22Rv1 (cell line): ENCODE data around the gene EIF4EBP2.

Experiments used
- H3K27ac ChIP-seq: fragments of 450-650 bp; 2 replicates; pipeline ENCODE4 v1.5.1; 2017
- ZFX ChIP-seq: fragments of 450-650 bp; IDR thresholded peaks from 2 replicates; pipeline ENCODE4 v1.6.1; 2017; ENCODE audit warnings: antibody characterized with exemption, borderline replicate concordance
- TF ChIP-seq, protein P1 (sequence below): fragments of 450-650 bp; IDR thresholded peaks from 2 replicates; pipeline ENCODE4 v1.5.1; 2017; ENCODE audit warnings: mild to moderate bottlenecking

Gene EIF4EBP2

DNA sequence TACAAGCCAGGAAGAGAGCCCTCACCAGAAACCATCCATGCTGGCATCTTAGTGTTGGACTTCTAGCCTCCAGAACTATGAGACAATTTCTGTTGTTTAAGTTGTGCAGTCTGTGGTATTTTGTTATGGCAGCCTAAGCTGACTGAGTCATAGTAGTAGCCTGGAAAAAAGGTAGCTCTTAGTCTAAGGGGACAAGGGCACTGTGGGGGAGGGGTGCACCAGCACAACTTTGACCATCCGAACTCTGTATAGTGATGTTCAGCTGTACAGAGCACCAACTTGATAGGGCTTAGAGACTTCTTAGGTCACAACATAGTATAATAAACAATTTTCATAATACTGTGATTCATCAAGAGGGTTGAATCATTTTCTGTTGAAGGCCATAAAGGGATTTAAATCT is 14.3 kb downstream of the EIF4EBP2 start:
- TF ChIP-seq, protein P1, sequence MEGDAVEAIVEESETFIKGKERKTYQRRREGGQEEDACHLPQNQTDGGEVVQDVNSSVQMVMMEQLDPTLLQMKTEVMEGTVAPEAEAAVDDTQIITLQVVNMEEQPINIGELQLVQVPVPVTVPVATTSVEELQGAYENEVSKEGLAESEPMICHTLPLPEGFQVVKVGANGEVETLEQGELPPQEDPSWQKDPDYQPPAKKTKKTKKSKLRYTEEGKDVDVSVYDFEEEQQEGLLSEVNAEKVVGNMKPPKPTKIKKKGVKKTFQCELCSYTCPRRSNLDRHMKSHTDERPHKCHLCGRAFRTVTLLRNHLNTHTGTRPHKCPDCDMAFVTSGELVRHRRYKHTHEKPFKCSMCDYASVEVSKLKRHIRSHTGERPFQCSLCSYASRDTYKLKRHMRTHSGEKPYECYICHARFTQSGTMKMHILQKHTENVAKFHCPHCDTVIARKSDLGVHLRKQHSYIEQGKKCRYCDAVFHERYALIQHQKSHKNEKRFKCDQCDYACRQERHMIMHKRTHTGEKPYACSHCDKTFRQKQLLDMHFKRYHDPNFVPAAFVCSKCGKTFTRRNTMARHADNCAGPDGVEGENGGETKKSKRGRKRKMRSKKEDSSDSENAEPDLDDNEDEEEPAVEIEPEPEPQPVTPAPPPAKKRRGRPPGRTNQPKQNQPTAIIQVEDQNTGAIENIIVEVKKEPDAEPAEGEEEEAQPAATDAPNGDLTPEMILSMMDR = no peak
- H3K27ac ChIP-seq = no peak overlapping the region

DNA sequence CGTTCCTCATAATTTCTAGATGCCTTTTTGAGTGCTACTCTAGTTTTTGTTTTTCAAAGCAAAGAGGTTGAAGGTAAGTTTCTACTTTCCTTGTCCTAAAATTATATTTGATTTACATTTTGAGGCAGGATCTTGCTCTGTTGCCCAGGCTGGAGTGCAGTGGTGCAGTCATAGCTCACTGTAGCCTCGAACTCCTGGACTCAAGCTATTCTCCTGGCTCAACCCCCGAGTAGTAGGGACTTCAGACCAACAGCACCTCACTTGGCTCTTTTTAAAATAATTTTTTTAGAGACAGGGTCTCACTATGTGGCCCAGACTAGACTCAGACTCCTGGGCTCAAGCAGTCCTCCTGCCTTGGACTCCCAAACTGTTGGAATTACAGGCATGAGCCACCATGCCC is 14.8 kb downstream of the EIF4EBP2 start:
- TF ChIP-seq, protein P1 = no peak
- TF ChIP-seq ZFX = no peak
- no peak overlapping the region for H3K27ac ChIP-seq

DNA sequence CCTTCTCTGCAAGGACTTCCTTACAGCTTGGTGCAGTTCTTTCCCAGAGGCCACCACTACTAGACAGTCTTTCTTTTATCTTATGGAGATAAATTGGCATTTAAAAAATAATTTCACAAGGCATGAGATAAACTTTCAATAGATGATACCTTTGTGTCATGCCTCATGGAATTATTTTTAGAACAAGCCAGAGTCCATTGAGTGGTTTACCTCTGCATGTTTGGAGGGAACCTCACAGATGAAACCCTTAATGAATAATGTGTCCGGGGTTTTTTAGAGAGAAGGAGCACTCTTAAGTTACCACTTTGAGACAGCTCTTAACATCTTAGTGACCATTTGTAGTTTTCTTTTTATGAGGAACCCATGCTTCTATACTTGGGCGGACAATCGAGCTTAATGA is 20.4 kb downstream of the EIF4EBP2 start:
- TF ChIP-seq, protein P1 = no peak
- TF ChIP-seq ZFX = no peak
- no peak overlapping the region for H3K27ac ChIP-seq

DNA sequence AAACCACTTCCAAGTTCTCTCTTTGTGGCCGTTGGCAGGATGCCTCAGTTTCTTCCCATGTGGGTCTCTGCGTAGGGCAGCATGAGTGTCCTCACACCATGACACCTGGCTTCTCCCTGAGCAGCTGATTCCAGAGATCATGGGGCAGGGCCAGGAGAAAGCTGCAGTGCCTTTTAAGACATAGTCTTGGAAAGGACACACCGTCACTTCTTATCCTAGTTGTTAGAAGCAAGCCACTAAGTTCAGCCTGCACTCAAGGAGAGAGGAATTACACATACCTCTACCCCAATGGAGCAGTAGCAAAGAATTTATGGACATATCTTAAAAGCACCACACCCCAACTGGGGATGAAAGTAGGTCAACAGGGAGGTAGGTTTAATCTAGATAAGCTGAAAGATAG is 21.2 kb downstream of the EIF4EBP2 start:
- TF ChIP-seq, protein P1 = no peak
- H3K27ac ChIP-seq = no peak overlapping the region

DNA sequence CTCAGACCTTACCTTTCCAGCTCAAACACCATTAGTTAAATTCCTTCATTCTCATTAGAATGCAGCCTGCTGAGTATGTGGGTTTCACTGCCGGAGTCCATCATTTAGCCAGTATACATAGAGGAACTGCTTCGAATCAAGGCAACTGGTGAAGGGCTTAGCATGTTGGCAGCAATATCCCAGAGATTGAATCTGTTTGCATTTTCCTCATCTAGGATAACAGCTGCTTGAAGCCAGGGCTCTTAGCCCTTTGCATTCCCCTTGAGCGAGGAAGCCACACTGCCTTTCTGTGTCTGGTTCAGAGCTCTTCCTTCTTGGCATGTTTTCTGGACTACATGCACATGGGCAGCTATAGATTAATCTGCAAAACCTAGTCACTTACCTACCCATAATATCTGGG is 22.9 kb downstream of the EIF4EBP2 start:
- TF ChIP-seq, protein P1 = no peak
- TF ChIP-seq ZFX = no peak
- no peak overlapping the region for H3K27ac ChIP-seq

DNA sequence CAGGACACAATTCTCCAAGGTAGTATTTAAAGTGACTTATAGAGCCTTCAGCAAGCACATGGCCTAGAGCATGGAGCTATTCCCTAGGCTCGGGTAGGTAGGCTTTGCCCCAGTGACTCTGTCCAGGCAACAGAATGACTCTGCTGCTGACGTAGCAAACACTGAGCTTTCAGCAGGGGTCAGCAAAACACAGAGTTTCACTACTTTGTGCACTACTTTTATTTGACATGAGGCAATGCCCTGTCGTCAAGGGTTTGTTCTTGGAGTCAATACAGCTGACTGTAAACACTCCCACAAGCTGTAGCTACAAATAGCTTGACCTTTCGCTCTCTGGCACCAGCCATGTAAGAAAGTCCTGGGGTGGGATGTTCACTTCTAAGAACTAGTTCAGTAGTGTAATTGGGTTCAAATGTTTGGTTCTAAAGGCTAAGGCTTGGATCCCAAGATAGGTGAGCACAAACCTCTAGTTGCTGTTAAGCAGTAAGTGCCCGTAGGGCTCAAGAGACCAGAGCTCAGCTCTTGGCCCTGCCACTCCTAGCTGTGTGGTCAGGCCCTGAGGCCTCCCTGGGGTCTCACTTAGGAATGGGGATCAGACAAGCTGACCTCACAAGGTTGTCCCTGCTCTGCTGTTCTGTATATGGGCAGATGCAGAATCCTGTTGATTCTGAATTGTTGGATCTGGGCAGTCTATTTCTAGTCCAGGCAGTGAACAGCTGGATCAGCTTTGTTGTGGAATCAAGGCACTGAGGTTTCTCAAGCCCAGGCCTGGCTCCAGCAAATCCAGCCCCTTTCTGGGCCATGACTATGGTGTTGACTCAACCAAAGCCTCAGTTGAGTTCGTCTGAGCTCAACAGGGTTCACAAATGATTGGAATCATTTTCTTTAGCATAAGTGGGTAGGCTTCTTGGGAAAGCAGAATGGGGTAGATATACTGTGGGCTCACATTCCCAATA is 26.8 kb downstream of the EIF4EBP2 start:
- no peak overlapping the region for H3K27ac ChIP-seq
- TF ChIP-seq, protein P1 = no peak
- no peak for TF ChIP-seq ZFX

DNA sequence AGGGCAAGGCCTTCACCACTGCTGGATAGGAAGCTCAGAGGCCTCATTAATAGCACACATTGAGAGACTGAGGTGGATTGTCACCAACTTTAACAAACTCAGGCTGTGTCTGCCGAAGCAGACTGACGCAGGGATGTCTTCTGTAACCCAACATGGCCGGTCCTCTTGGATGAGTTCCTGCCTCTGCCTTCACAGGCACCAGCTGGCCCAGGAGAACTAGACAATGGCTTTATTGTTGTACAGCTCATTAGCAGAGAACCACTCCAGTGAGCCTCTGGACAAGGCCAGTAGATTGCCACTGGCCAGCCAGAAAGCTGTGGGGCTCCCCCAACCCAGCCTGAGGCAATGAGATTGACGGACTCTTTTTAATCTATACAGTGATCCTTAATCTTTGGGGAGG is 28.2 kb downstream of the EIF4EBP2 start:
- no peak overlapping the region for H3K27ac ChIP-seq
- TF ChIP-seq, protein P1 = no peak
- no peak for TF ChIP-seq ZFX
